Liver (tissue), 9 donors: ENCODE data around the gene TM9SF4. TPM values are rescaled to one million over a fixed set of nuclear protein-coding genes. Genes with fewer than 3 reads are reported as not detected.

Experiments used
- DNase-seq: peaks from one replicate; pipeline ENCODE4 v3.0.0-alpha.2; 2017; ENCODE audit warnings: low spot score
- H3K27ac ChIP-seq, 2 donors: one replicate each; pipeline ENCODE4 v1.7.0; 2013; ENCODE audit warnings: inconsistent platforms in 2 of 2, low read length in 2 of 2, control low read depth in 1 of 2, low read depth in 1 of 2, mild to moderate bottlenecking in 1 of 2
- H3K27me3 ChIP-seq, 4 donors: one replicate each; pipeline versions ENCODE4 v1.6.1 to v1.7.0; 2013; ENCODE audit warnings: low read length in 3 of 4, inconsistent platforms in 1 of 4, mild to moderate bottlenecking in 1 of 4, moderate library complexity in 1 of 4; ENCODE audit not compliant: control insufficient read depth in 4 of 4, insufficient read depth in 4 of 4
- H3K36me3 ChIP-seq, 4 donors: one replicate each; pipeline versions ENCODE4 v1.6.1 to v1.7.0; 2013; ENCODE audit warnings: low read length in 3 of 4, mild to moderate bottlenecking in 3 of 4, low read depth in 1 of 4, moderate library complexity in 1 of 4; ENCODE audit not compliant: control insufficient read depth in 4 of 4, insufficient read depth in 3 of 4
- H3K4me1 ChIP-seq, 4 donors: one replicate each; pipeline versions ENCODE4 v1.6.1 to v1.7.0; 2013; ENCODE audit warnings: low read length in 3 of 4, mild to moderate bottlenecking in 3 of 4, moderate library complexity in 1 of 4; ENCODE audit not compliant: control insufficient read depth in 4 of 4, insufficient read depth in 4 of 4
- H3K4me3 ChIP-seq, 3 donors: one replicate each; pipeline versions ENCODE4 v1.6.1 to v1.7.0; 2013; ENCODE audit warnings: low read length in 3 of 3, control low read depth in 1 of 3, low read depth in 1 of 3, mild to moderate bottlenecking in 1 of 3
- H3K9ac ChIP-seq, 2 donors: one replicate each; pipeline ENCODE4 v1.7.0; 2013; ENCODE audit warnings: low read length in 2 of 2, mild to moderate bottlenecking in 2 of 2, moderate library complexity in 2 of 2, control low read depth in 1 of 2, low read depth in 1 of 2
- H3K9me3 ChIP-seq, 4 donors: one replicate each; pipeline versions ENCODE4 v1.6.1 to v1.7.0; 2013; ENCODE audit warnings: low read length in 3 of 4; ENCODE audit not compliant: control insufficient read depth in 4 of 4
- ATF3 ChIP-seq: IDR thresholded peaks from 2 replicates; pipeline ENCODE4 v1.6.1; 2016; ENCODE audit warnings: antibody characterized with exemption
- CTCF ChIP-seq: fragments of 150-350 bp; IDR thresholded peaks from 2 replicates; pipeline ENCODE4 v1.5.1; 2017; ENCODE audit warnings: improper control_type of control experiment, low read depth, low read length; ENCODE audit not compliant: missing input control
- EGR1 ChIP-seq, 2 donors: IDR thresholded peaks; 2 replicates each; pipeline ENCODE4 v1.6.1; 2016 to 2018; ENCODE audit warnings: antibody characterized with exemption in 2 of 2, low read depth in 2 of 2
- FOXA1 ChIP-seq: IDR thresholded peaks from 2 replicates; pipeline ENCODE4 v1.6.1; 2016; ENCODE audit warnings: antibody characterized with exemption
- FOXA2 ChIP-seq: IDR thresholded peaks from 2 replicates; pipeline ENCODE4 v1.6.1; 2016; ENCODE audit warnings: antibody characterized with exemption
- GABPA ChIP-seq, 2 donors: IDR thresholded peaks in 1 of 2; conservative IDR thresholded peaks in 1 of 2; 2 replicates each; pipeline ENCODE4 v1.6.1; 2016; ENCODE audit warnings: antibody characterized with exemption in 2 of 2, mild to moderate bottlenecking in 1 of 2, moderate library complexity in 1 of 2
- HNF4A ChIP-seq, 2 donors: conservative IDR thresholded peaks; 2 replicates each; pipeline ENCODE4 v1.6.1; 2016; ENCODE audit warnings: antibody characterized with exemption in 2 of 2, mild to moderate bottlenecking in 2 of 2
- HNF4G ChIP-seq: IDR thresholded peaks from 2 replicates; pipeline ENCODE4 v1.6.1; 2016; ENCODE audit warnings: antibody characterized with exemption
- JUND ChIP-seq, 2 donors: IDR thresholded peaks; 2 replicates each; pipeline ENCODE4 v1.6.1; 2016; ENCODE audit warnings: antibody characterized with exemption in 2 of 2
- MAX ChIP-seq: IDR thresholded peaks from 2 replicates; pipeline ENCODE4 v1.6.1; 2016; ENCODE audit warnings: antibody characterized with exemption
- NR2F2 ChIP-seq: IDR thresholded peaks from 2 replicates; pipeline ENCODE4 v1.6.1; 2016; ENCODE audit warnings: antibody characterized with exemption
- RAD21 ChIP-seq, 2 donors: IDR thresholded peaks; 2 replicates each; pipeline ENCODE4 v1.6.1; 2016; ENCODE audit warnings: antibody characterized with exemption in 2 of 2, mild to moderate bottlenecking in 2 of 2
- REST ChIP-seq: IDR thresholded peaks from 2 replicates; pipeline ENCODE4 v1.6.1; 2016; ENCODE audit warnings: antibody characterized with exemption, mild to moderate bottlenecking
- RXRA ChIP-seq, 2 donors: IDR thresholded peaks; 2 replicates each; pipeline ENCODE4 v1.6.1; 2017 to 2018; ENCODE audit warnings: antibody characterized with exemption in 2 of 2, mild to moderate bottlenecking in 1 of 2
- SP1 ChIP-seq: IDR thresholded peaks from 2 replicates; pipeline ENCODE4 v1.6.1; 2018; ENCODE audit warnings: antibody characterized with exemption, mild to moderate bottlenecking
- TAF1 ChIP-seq: conservative IDR thresholded peaks from 2 replicates; pipeline ENCODE4 v1.6.1; 2016; ENCODE audit warnings: antibody characterized with exemption, mild to moderate bottlenecking
- YY1 ChIP-seq: IDR thresholded peaks from 2 replicates; pipeline ENCODE4 v1.6.1; 2016; ENCODE audit warnings: antibody characterized with exemption, mild to moderate bottlenecking
- ZBTB33 ChIP-seq: IDR thresholded peaks from 2 replicates; pipeline ENCODE4 v1.6.1; 2016; ENCODE audit warnings: antibody characterized with exemption
- WGBS: extraction: QIAGEN DNeasy Blood & Tissue Kit; methylation state at CpG from one replicate; pipeline ENCODE4 v1.1.7; 2013; 5-methylcytosine and 5-hydroxymethylcytosine counted together
- polyA plus RNA-seq, 2 donors: library from polyadenylated mRNA; stranded (reverse) in 1 of 2; unstranded in 1 of 2; fragments of 200-250 nt in 1 of 2; fragments of >200 nt in 1 of 2; fragmentation: Nextera tagmentation in 1 of 2; extraction: Ambion mirVana in 1 of 2; gene quantifications; one replicate each; pipeline versions ENCODE4 v1.2.1 to v1.2.3, GENCODE V29; 2013 to 2015
- total RNA-seq, 2 donors: library from RNA; depleted of rRNA; stranded (reverse); fragments of >200 nt; gene quantifications; one replicate each; pipeline ENCODE4 v1.2.3, GENCODE V29; 2014
- donor health status: healthy.
- donor health status: healthy.
- donor health status: healthy.
- donor health status: healthy.
- donor health status: healthy.

TM9SF4 gene
- total and polyA plus RNA-seq, 4 donors = 15.9 to 26.2 (median 22.2) TPM

GRCh38 chr20:32142991-32143390, 33.5 kb downstream of the TM9SF4 start:
- 98% methylated on average over 15 of the region's 15 CpGs for WGBS
- H3K36me3 ChIP-seq = peaks cover 23 to 86% (median 63%) of the 10 kb centered on the region in 4 donors
- no peak overlapping the region for H3K9ac ChIP-seq
- H3K9me3 ChIP-seq = no peaks in the 10 kb centered on the region
- H3K4me1 ChIP-seq = no peaks in the 10 kb centered on the region
- no peak for DNase-seq
- TF ChIP-seq HNF4G (no peak), RAD21 (IDR thresholded peaks at IDR 0.05) (no peak), SP1 (no peak), FOXA2 (no peak), MAX (no peak), JUND (IDR thresholded peaks at IDR 0.05) (no peak), GABPA (IDR thresholded peaks at IDR 0.05 in 1 of 2, conservative IDR thresholded peaks at IDR 0.05 in 1 of 2) (no peak), NR2F2 (no peak), FOXA1 (no peak), HNF4A (conservative IDR thresholded peaks at IDR 0.05) (no peak), CTCF (no peak), ZBTB33 (no peak)
- H3K4me3 ChIP-seq = no peak overlapping the region
- no peak overlapping the region for H3K27ac ChIP-seq
- no peaks in the 10 kb centered on the region for H3K27me3 ChIP-seq

- TF ChIP-seq NR2F2 (no peak), SP1 (no peak), RAD21 (IDR thresholded peaks at IDR 0.05) (no peak), EGR1 (IDR thresholded peaks at IDR 0.05; ENCODE audit: low read depth in 2 of 2) (no peak), ZBTB33 (no peak), TAF1 (no peak), JUND (IDR thresholded peaks at IDR 0.05) (no peak), HNF4A (conservative IDR thresholded peaks at IDR 0.05) (no peak), CTCF (no peak), ATF3 (no peak), REST (no peak), RXRA (IDR thresholded peaks at IDR 0.05) (no peak), MAX (no peak), YY1 (no peak), FOXA1 (no peak)
- Histone ChIP-seq H3K27me3 (no peaks in the 10 kb centered on the region), H3K27ac (no peak overlapping the region), H3K36me3 (peaks cover 23 to 83% (median 62%) of the 10 kb centered on the region in 4 donors), H3K4me3 (no peak overlapping the region), H3K9me3 (no peaks in the 10 kb centered on the region), H3K4me1 (no peaks in the 10 kb centered on the region), H3K9ac (no peak overlapping the region)
- 97% methylated on average over 8 of the region's 8 CpGs for WGBS
- DNase-seq = no peak
Measured at GRCh38 chr20:32144898-32145662, 35.6 kb downstream of the TM9SF4 start.
